Chondrocyte (in vitro differentiated cells): ENCODE data around the gene PCNX2. TPM values are rescaled to one million over a fixed set of nuclear protein-coding genes. Genes with fewer than 3 reads are reported as not detected.
"Not testable (repeated sequence)": the region's sequence is repeated elsewhere in the genome, so short reads cannot be mapped to it uniquely, and the experiment has no call there.

Source experiments
- DNase-seq: peaks from one replicate; pipeline ENCODE4 v3.0.0; 2021; ENCODE audit warnings: mixed read lengths, low spot score
- H3K27ac Mint-ChIP-seq: one replicate; pipeline ENCODE4 v1.8.0; 2021; ENCODE audit warnings: mild to moderate bottlenecking, moderate library complexity, mixed read lengths; ENCODE audit not compliant: unreplicated experiment
- H3K27me3 Mint-ChIP-seq: 2 replicates; pipeline ENCODE4 v1.8.0; 2021; ENCODE audit warnings: low read depth, mixed read lengths
- H3K36me3 Mint-ChIP-seq: 2 replicates; pipeline ENCODE4 v1.8.0; 2021; ENCODE audit warnings: low read depth, mixed read lengths
- H3K4me1 Mint-ChIP-seq: 2 replicates; pipeline ENCODE4 v1.8.0; 2021; ENCODE audit warnings: low read depth, mild to moderate bottlenecking, mixed read lengths
- H3K4me3 Mint-ChIP-seq: one replicate; pipeline ENCODE4 v1.8.0; 2021; ENCODE audit warnings: mild to moderate bottlenecking, moderate library complexity, mixed read lengths; ENCODE audit not compliant: unreplicated experiment
- H3K9me3 Mint-ChIP-seq: 2 replicates; pipeline ENCODE4 v1.8.0; 2021; ENCODE audit warnings: low read depth, mixed read lengths
- total RNA-seq: library from RNA; stranded (reverse); gene quantifications from 3 replicates; pipeline ENCODE4 v1.2.1, GENCODE V29; 2021
- TF ChIP-seq, protein P1 (sequence below): fragments of 200-600 bp; sonication (generic); IDR thresholded peaks from 2 replicates; pipeline ENCODE4 v1.5.0; 2021; ENCODE audit warnings: antibody characterized with exemption, mild to moderate bottlenecking, moderate library complexity

PCNX2 gene
- total RNA-seq, 1 donor from 2014 or later = 9.5 TPM

DNA sequence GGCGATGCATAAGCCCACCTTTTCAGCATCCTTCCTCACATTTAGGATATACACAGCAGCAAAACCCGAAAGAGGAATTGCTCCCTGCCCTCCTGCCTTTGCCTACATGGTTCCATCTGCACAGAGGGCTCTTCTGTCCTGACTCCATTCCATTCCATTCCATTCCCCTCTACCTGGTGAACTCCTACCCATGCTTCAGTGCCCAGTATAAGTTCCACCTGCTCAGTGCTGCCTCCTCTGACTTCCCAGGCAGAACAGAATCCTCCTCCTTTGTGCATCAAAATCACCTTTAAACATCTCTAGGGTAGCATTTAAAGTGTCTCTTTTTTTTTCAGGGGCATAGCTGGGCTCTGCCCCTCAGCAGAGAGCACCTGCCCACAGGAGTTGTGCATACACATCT, 112.9 kb downstream of the PCNX2 start:
- TF ChIP-seq, protein P1, sequence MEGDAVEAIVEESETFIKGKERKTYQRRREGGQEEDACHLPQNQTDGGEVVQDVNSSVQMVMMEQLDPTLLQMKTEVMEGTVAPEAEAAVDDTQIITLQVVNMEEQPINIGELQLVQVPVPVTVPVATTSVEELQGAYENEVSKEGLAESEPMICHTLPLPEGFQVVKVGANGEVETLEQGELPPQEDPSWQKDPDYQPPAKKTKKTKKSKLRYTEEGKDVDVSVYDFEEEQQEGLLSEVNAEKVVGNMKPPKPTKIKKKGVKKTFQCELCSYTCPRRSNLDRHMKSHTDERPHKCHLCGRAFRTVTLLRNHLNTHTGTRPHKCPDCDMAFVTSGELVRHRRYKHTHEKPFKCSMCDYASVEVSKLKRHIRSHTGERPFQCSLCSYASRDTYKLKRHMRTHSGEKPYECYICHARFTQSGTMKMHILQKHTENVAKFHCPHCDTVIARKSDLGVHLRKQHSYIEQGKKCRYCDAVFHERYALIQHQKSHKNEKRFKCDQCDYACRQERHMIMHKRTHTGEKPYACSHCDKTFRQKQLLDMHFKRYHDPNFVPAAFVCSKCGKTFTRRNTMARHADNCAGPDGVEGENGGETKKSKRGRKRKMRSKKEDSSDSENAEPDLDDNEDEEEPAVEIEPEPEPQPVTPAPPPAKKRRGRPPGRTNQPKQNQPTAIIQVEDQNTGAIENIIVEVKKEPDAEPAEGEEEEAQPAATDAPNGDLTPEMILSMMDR = no peak
- Mint-ChIP-seq H3K36me3 (peaks cover 15% of the 10 kb centered on the region), H3K9me3 (no peaks in the 10 kb centered on the region), H3K27me3 (no peaks in the 10 kb centered on the region), H3K27ac (no peak overlapping the region), H3K4me3 (no peak overlapping the region), H3K4me1 (peaks cover 10% of the 10 kb centered on the region)
- DNase-seq = no peak

DNA sequence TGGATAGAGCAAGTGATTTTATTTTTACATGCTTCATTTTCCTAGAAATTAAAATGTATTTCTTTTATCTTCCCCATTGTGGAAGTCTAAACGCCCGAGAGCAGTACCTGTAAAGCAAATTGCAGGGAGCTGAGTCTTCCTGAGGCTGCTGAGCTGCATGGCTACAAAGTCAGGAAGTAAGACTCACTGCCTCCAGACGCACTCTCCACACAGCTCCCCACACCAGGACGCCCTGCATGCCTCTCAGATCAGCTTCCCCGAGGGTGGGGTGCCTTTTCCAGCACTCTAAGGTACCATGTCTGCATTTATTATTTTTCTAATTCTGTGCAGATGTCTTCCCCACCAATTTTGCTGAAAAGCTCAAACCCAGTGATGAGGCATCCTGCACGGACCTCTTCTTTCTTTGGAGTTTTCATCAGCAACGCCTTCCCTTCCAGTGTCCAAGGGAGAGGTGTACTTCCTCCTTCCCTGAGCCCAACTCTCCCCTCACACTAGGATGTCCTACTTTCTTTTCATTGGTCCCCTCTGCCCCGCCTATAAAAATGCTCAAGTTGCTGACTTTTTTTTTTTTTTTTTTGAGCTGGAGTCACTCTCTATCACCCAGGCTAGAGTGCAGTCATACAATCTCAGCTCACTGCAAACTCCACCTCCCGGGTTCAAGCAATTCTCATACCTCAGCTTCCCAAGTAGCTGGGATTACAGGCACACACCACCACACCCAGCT, 114.7 kb downstream of the PCNX2 start:
- TF ChIP-seq, protein P1 = no peak
- peaks cover 25% of the 10 kb centered on the region for H3K36me3 Mint-ChIP-seq
- H3K9me3 Mint-ChIP-seq = peaks cover 4% of the 10 kb centered on the region
- H3K27ac Mint-ChIP-seq = no peak overlapping the region
- peaks cover 10% of the 10 kb centered on the region for H3K4me1 Mint-ChIP-seq
- H3K27me3 Mint-ChIP-seq = no peaks in the 10 kb centered on the region
- DNase-seq = no peak
- no peak overlapping the region for H3K4me3 Mint-ChIP-seq

DNA sequence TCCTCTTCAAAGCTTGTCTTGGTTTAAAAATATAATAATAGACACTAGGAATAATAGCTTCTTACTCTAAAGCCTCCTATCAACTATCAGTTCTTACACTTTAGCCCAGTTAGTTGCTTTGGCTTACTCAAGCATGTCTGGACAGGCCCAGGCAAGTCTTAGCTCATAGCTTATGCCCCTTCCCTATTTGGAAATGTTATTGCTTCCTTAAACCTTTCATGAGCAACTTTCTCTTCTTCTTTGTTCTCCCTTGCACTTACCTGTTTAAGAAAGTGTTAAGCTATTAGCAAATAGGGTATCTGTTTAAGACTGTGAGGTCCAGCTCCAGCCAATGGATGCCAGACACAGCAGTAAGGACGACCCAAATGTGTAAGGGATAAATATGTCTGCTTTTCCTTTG, 115.9 kb downstream of the PCNX2 start:
- H3K27me3 Mint-ChIP-seq, H3K4me3 Mint-ChIP-seq, H3K9me3 Mint-ChIP-seq, H3K4me1 Mint-ChIP-seq, DNase-seq, H3K27ac Mint-ChIP-seq: not testable (repeated sequence)
- H3K36me3 Mint-ChIP-seq = peaks cover 25% of the 10 kb centered on the region

DNA sequence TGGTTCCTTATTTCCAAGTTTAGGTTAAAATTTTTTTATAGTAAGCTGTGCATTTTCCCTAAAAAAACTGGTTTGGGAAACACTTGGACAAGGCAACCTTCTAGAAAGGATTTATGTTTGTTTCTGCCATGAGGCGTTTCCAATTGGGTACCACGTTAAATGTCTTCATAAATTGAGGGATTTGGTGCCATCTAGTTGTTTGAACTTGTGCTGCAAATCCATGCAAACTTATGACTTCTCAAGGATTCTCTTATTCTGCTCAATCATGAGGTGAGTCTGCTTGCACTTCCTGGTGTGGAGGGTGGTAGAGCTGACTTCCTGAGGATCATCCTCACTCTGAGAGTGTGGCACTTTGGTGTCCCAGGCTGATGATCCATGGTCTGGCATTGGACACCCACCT, 123.3 kb downstream of the PCNX2 start:
- peaks cover 13% of the 10 kb centered on the region for H3K9me3 Mint-ChIP-seq
- no peaks in the 10 kb centered on the region for H3K27me3 Mint-ChIP-seq
- TF ChIP-seq, protein P1 = peak; percentile 68
- peaks cover 20% of the 10 kb centered on the region for H3K36me3 Mint-ChIP-seq
- H3K4me1 Mint-ChIP-seq = no peaks in the 10 kb centered on the region
- H3K4me3 Mint-ChIP-seq = no peak overlapping the region
- no peak overlapping the region for H3K27ac Mint-ChIP-seq
- DNase-seq = no peak

DNA sequence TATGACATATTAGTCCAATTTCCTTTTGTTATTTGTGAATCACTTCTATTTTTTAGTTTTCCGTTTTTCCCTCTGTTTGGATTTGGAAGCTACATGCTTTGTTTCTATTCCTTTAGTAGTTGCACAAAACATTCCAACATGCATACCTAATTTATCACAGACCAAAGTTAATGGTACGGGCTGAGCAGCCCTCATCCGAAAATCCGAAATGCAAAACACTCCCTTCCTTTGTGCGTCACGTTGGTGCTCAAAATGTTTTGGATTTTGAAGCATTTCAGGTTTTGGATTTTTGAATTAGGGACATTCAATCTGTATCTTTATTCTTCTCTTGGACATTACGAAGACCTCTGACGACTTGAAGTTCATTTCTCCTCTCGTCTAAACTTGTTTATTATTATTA, 124.8 kb downstream of the PCNX2 start:
- no peaks in the 10 kb centered on the region for H3K27me3 Mint-ChIP-seq
- H3K4me1 Mint-ChIP-seq = no peaks in the 10 kb centered on the region
- no peak overlapping the region for H3K4me3 Mint-ChIP-seq
- TF ChIP-seq, protein P1 = no peak
- H3K27ac Mint-ChIP-seq = no peak overlapping the region
- DNase-seq = no peak
- H3K9me3 Mint-ChIP-seq = peaks cover 13% of the 10 kb centered on the region
- peaks cover 16% of the 10 kb centered on the region for H3K36me3 Mint-ChIP-seq

DNA sequence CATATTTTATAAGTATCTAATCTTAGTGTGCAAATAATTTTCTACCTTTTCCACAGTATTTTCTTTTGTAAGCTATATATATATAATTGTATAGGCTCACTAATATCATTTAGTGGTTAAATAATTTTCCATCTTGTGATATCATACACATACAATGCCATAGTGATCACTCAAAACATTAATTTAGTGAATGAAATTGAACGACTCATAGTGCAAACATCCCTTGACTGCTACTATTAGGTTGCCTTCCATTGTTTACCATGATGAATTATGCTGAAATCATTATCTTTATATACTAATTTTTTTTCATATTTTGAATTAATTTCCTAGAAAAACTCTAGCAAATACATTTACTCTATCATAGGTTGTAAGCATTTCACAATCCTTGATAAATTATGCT, 127.1 kb downstream of the PCNX2 start:
- H3K4me3 Mint-ChIP-seq = no peak overlapping the region
- no peak for DNase-seq

More for the DNA sequence above, 127.1 kb downstream of the PCNX2 start:
- Mint-ChIP-seq H3K27ac (no peak overlapping the region), H3K27me3 (no peaks in the 10 kb centered on the region), H3K36me3 (peaks cover 25% of the 10 kb centered on the region), H3K4me1 (no peaks in the 10 kb centered on the region), H3K9me3 (peaks cover 25% of the 10 kb centered on the region)
- TF ChIP-seq, protein P1 = no peak
